ENCODE measurements around the gene ARG1. TPM values are rescaled to one million over a fixed set of nuclear protein-coding genes. Genes with fewer than 3 reads are reported as not detected.
A peak's percentile ranks its signal among the peaks of the same experiment; 100 is the strongest.

The ARG1 gene
- total RNA-seq, 2 experiments from 2014 or later: not detected

DNA sequence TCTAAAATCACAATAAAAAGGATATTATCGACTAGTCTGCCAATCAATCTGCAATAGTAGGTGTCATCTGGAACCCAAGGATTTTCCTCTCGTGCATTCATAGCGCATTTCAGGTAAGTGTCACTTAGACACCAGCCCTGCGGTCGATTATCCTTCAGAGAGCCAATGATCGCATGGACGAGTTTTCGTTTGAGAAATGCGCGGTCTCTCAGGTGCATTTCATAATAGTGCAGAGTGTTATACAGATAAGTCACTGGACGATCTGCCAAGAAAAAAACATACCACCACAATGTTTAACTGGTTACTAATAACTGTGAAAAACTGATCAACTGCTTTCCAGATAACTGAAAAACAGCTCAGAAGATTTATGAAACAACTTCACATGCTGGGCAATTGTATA lies 21.0 kb downstream of the ARG1 start:
- no peaks in the 10 kb centered on the region for H3K4me1 ChIP-seq (ENCODE audit: insufficient read depth, low read length, poor library complexity, severe bottlenecking)
- ChIA-PET CTCF (ENCODE audit: unreplicated experiment) (no interaction called here), POLR2A (interaction anchor here (0.5 to 0.6 kb wide), 2 partner anchors 294 to 489 kb away, joined by 3 to 4 read pairs; no protein-coding TSS in a partner anchor)
- no peaks in the 10 kb centered on the region for H3K9me3 ChIP-seq (ENCODE audit: low read length)
- no peaks in the 10 kb centered on the region for H3K79me2 ChIP-seq (ENCODE audit: insufficient read depth, low read depth, low read length)
- no peak overlapping the region for H2AFZ ChIP-seq (ENCODE audit: low read length)
- no peak overlapping the region for H3K4me2 ChIP-seq (ENCODE audit: low read length)
- BruUV-seq (replicated peaks): no TSS peak
- no peak overlapping the region for H3K27ac ChIP-seq (ENCODE audit: low read depth, low read length, poor library complexity, severe bottlenecking)
- no peak for DNase-seq (ENCODE audit: low spot score)
- peaks cover 94% of the 10 kb centered on the region for H3K36me3 ChIP-seq (ENCODE audit: insufficient read depth, low read length)
- H3K9me2 ChIP-seq (ENCODE audit: insufficient read depth, low read length): no peaks in the 10 kb centered on the region
- H4K20me1 ChIP-seq (ENCODE audit: insufficient read depth, low read length): no peaks in the 10 kb centered on the region
- no peak for TF ChIP-seq EZH2phosphoT487 (IDR thresholded peaks at IDR 0.05; ENCODE audit: borderline replicate concordance, low read depth, low read length)
- TF ChIP-seq, protein P1, sequence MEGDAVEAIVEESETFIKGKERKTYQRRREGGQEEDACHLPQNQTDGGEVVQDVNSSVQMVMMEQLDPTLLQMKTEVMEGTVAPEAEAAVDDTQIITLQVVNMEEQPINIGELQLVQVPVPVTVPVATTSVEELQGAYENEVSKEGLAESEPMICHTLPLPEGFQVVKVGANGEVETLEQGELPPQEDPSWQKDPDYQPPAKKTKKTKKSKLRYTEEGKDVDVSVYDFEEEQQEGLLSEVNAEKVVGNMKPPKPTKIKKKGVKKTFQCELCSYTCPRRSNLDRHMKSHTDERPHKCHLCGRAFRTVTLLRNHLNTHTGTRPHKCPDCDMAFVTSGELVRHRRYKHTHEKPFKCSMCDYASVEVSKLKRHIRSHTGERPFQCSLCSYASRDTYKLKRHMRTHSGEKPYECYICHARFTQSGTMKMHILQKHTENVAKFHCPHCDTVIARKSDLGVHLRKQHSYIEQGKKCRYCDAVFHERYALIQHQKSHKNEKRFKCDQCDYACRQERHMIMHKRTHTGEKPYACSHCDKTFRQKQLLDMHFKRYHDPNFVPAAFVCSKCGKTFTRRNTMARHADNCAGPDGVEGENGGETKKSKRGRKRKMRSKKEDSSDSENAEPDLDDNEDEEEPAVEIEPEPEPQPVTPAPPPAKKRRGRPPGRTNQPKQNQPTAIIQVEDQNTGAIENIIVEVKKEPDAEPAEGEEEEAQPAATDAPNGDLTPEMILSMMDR (conservative IDR thresholded peaks at IDR 0.05; ENCODE audit: low read length): no peak
- intact Hi-C loops (cut with micrococcal nuclease; ENCODE audit: unreplicated experiment): no loop called here
- no peak overlapping the region for H3K4me3 ChIP-seq (ENCODE audit: low read depth, low read length, poor library complexity, severe bottlenecking)

DNA sequence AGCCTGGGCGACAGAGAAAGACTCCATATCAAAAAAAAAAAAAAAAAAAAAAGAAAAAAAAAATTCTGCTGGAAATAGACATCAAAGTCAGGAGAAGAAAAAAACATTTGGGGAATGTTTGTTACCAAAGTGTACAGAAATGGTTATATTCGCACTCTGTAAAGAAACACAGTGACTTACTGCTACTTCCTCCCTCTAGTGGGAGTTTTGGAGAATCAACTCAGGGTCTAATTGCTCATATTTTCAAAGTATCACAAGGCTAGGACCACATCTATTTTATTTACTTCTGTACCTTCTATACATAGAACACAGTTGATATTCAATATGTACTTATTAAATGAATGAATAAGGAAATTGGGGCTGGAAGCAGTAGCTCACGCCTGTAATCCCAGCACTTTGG lies 24.4 kb downstream of the ARG1 start:
- Histone ChIP-seq H3K9me2 (ENCODE audit: insufficient read depth, low read length) (no peaks in the 10 kb centered on the region), H3K27ac (ENCODE audit: low read depth, low read length, poor library complexity, severe bottlenecking) (no peak overlapping the region), H3K9me3 (ENCODE audit: low read length) (no peaks in the 10 kb centered on the region), H2AFZ (ENCODE audit: low read length) (no peak overlapping the region), H4K20me1 (ENCODE audit: insufficient read depth, low read length) (no peaks in the 10 kb centered on the region), H3K4me3 (ENCODE audit: low read depth, low read length, poor library complexity, severe bottlenecking) (no peak overlapping the region), H3K4me2 (ENCODE audit: low read length) (no peak overlapping the region), H3K4me1 (ENCODE audit: insufficient read depth, low read length, poor library complexity, severe bottlenecking) (no peaks in the 10 kb centered on the region), H3K36me3 (ENCODE audit: insufficient read depth, low read length) (peaks cover 93% of the 10 kb centered on the region), H3K79me2 (ENCODE audit: insufficient read depth, low read depth, low read length) (no peaks in the 10 kb centered on the region)
- CTCF ChIA-PET (ENCODE audit: unreplicated experiment): no interaction called here
- DNase-seq (ENCODE audit: low spot score): peak; percentile 13
- POLR2A ChIA-PET: no interaction called here
- BruUV-seq (replicated peaks): no TSS peak
- TF ChIP-seq, protein P1 (conservative IDR thresholded peaks at IDR 0.05; ENCODE audit: low read length): peak; percentile 62
- no peak for TF ChIP-seq EZH2phosphoT487 (IDR thresholded peaks at IDR 0.05; ENCODE audit: borderline replicate concordance, low read depth, low read length)
- intact Hi-C loops (cut with micrococcal nuclease; ENCODE audit: unreplicated experiment): no loop called here

DNA sequence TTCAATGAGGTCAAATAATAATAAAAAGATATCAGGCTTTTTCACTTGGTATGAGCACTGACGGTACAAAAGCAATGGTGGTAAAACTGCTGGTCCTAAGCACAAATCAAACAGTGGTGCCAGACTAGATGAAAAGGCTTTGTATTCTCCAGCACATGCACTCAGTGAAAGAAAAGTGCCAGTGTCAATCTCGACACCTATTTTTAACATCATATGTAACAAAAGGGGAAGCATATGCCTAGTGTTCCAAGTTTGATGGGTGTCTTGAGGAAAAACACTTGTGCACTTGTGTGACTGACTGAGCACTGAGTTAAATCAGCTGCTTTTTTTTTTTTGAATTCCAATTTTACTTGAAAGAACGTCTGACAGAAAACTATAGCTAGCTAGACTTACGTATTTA lies 27.7 kb downstream of the ARG1 start:
- CTCF ChIA-PET (ENCODE audit: unreplicated experiment): no interaction called here
- Histone ChIP-seq H3K79me2 (ENCODE audit: insufficient read depth, low read depth, low read length) (no peaks in the 10 kb centered on the region), H3K4me3 (ENCODE audit: low read depth, low read length, poor library complexity, severe bottlenecking) (no peak overlapping the region), H3K36me3 (ENCODE audit: insufficient read depth, low read length) (peaks cover 94% of the 10 kb centered on the region), H3K9me3 (ENCODE audit: low read length) (no peaks in the 10 kb centered on the region), H2AFZ (ENCODE audit: low read length) (no peak overlapping the region), H3K4me2 (ENCODE audit: low read length) (no peak overlapping the region), H3K9me2 (ENCODE audit: insufficient read depth, low read length) (no peaks in the 10 kb centered on the region), H4K20me1 (ENCODE audit: insufficient read depth, low read length) (no peaks in the 10 kb centered on the region), H3K27ac (ENCODE audit: low read depth, low read length, poor library complexity, severe bottlenecking) (no peak overlapping the region), H3K4me1 (ENCODE audit: insufficient read depth, low read length, poor library complexity, severe bottlenecking) (no peaks in the 10 kb centered on the region)
- POLR2A ChIA-PET: interaction anchor here (0.7 to 1.2 kb wide), 6 partner anchors 9 to 71 kb away, joined by 3 to 6 read pairs (median 4); no protein-coding TSS in a partner anchor
- intact Hi-C loops (cut with micrococcal nuclease; ENCODE audit: unreplicated experiment): no loop called here
- DNase-seq (ENCODE audit: low spot score): no peak
- TF ChIP-seq EZH2phosphoT487 (IDR thresholded peaks at IDR 0.05; ENCODE audit: borderline replicate concordance, low read depth, low read length): no peak
- TF ChIP-seq, protein P1 (conservative IDR thresholded peaks at IDR 0.05; ENCODE audit: low read length): no peak
- BruUV-seq (replicated peaks): no TSS peak
